ENCODE results near the gene CYP2R1. TPM values are rescaled to one million over a fixed set of nuclear protein-coding genes. Genes with fewer than 3 reads are reported as not detected.
A peak's percentile ranks its signal among the peaks of the same experiment; 100 is the strongest.

The CYP2R1 gene, protein sequence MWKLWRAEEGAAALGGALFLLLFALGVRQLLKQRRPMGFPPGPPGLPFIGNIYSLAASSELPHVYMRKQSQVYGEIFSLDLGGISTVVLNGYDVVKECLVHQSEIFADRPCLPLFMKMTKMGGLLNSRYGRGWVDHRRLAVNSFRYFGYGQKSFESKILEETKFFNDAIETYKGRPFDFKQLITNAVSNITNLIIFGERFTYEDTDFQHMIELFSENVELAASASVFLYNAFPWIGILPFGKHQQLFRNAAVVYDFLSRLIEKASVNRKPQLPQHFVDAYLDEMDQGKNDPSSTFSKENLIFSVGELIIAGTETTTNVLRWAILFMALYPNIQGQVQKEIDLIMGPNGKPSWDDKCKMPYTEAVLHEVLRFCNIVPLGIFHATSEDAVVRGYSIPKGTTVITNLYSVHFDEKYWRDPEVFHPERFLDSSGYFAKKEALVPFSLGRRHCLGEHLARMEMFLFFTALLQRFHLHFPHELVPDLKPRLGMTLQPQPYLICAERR
- total RNA-seq = 18.2 TPM
- 10 to 100 TPM; 12.9 to 20.0 (median 14.9) TPM for polyA plus RNA-seq

DNA sequence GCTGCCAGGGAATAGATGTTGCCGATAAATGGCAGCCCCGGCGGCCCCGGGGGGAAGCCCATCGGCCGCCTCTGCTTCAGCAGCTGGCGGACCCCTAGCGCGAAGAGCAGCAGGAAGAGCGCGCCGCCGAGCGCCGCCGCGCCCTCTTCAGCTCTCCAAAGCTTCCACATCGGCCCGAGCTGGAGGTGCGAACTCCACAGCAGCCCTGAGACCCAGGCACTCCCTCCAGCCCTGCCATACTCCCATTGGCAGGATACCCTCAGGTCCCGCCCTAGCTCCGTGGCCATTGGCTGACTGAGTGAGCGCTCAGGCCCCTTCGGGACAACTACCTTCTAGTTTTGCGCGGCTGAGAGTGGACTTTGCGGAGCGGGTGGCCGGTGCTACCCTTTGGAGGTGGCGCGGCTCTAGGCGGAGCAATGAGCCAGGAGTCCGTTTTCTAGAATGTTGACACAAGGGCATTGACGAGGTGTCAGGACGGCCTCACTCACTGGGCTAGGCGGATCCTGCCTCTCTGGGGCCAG, at the start of gene CYP2R1:
TSS of gene CYP2R1 (minus strand) at position 196 of the 521 bp plus-strand sequence. CDS start at position 170, 26 bp downstream.
- peak; percentile 89 to 91 for ATAC-seq (ENCODE audit: low read depth in 2 of 2)
- no peaks in the 10 kb centered on the region for H3K27me3 ChIP-seq (ENCODE audit: control insufficient read depth, insufficient read depth, low read length)
- Mint-ChIP-seq H3K9me3 (no peaks in the 10 kb centered on the region), H3K4me3 (peak within 1 kb of the TSS; percentile 91 to 96 (median 95)), H3K27ac (peak within 1 kb of the TSS; percentile 96 to 99 (median 98)), H3K27me3 (no peaks in the 10 kb centered on the region), H3K36me3 (no peaks in the 10 kb centered on the region), H3K4me1 (peaks cover 15 to 48% (median 38%) of the 10 kb centered on the region in 4 donors)
- peak within 1 kb of the TSS; percentile 85 for H3K4me3 ChIP-seq (ENCODE audit: low read depth, low read length)
- DNase-seq = peak; percentile 86 to 96 (median 90)
- peaks cover 38% of the 10 kb centered on the region for H3K4me1 ChIP-seq (ENCODE audit: control insufficient read depth, insufficient read depth, low read length, poor library complexity, severe bottlenecking)
- H3K9me3 ChIP-seq (ENCODE audit: control insufficient read depth in 2 of 2, low read length in 2 of 2) = no peaks in the 10 kb centered on the region
- H3K36me3 ChIP-seq (ENCODE audit: control insufficient read depth, insufficient read depth, low read length) = no peaks in the 10 kb centered on the region
- peak within 1 kb of the TSS; percentile 85 for H3K27ac ChIP-seq (ENCODE audit: insufficient read depth, low read length, poor library complexity, severe bottlenecking)

- no peaks in the 10 kb centered on the region for H3K4me1 ChIP-seq (ENCODE audit: control insufficient read depth, insufficient read depth, low read length, poor library complexity, severe bottlenecking)
- Mint-ChIP-seq H3K27me3 (no peaks in the 10 kb centered on the region), H3K4me3 (no peak overlapping the region), H3K36me3 (peaks cover 21% of the 10 kb centered on the region), H3K9me3 (peaks cover 0 to 4% (median 0%) of the 10 kb centered on the region in 7 donors), H3K27ac (no peak overlapping the region), H3K4me1 (peaks cover 0 to 2% (median 0%) of the 10 kb centered on the region in 4 donors)
- H3K27me3 ChIP-seq (ENCODE audit: control insufficient read depth, insufficient read depth, low read length) = no peaks in the 10 kb centered on the region
- H3K4me3 ChIP-seq (ENCODE audit: low read depth, low read length) = no peak overlapping the region
- DNase-seq = no peak
- H3K9me3 ChIP-seq (ENCODE audit: control insufficient read depth in 2 of 2, low read length in 2 of 2) = no peaks in the 10 kb centered on the region
- no peaks in the 10 kb centered on the region for H3K36me3 ChIP-seq (ENCODE audit: control insufficient read depth, insufficient read depth, low read length)
- H3K27ac ChIP-seq (ENCODE audit: insufficient read depth, low read length, poor library complexity, severe bottlenecking) = no peak overlapping the region
- no peak for ATAC-seq (ENCODE audit: low read depth in 2 of 2)
Observed at GRCh38 chr11:14938936-14939335, 46.9 kb upstream of the CYP2R1 start.

GRCh38 chr11:14934641-14935351, 42.8 kb upstream of the CYP2R1 start:
- H3K27ac Mint-ChIP-seq = no peak overlapping the region

GRCh38 chr11:14932447-14932846, 40.4 kb upstream of the CYP2R1 start:
- Mint-ChIP-seq H3K27ac (no peak overlapping the region), H3K4me3 (no peak overlapping the region), H3K4me1 (no peaks in the 10 kb centered on the region), H3K36me3 (peaks cover 12% of the 10 kb centered on the region), H3K9me3 (peaks cover 0 to 12% (median 2%) of the 10 kb centered on the region in 7 donors), H3K27me3 (peaks cover 5% of the 10 kb centered on the region)
- Histone ChIP-seq H3K27me3 (ENCODE audit: control insufficient read depth, insufficient read depth, low read length) (no peaks in the 10 kb centered on the region), H3K4me3 (ENCODE audit: low read depth, low read length) (no peak overlapping the region), H3K9me3 (ENCODE audit: control insufficient read depth in 2 of 2, low read length in 2 of 2) (no peaks in the 10 kb centered on the region), H3K4me1 (ENCODE audit: control insufficient read depth, insufficient read depth, low read length, poor library complexity, severe bottlenecking) (no peaks in the 10 kb centered on the region), H3K27ac (ENCODE audit: insufficient read depth, low read length, poor library complexity, severe bottlenecking) (no peak overlapping the region), H3K36me3 (ENCODE audit: control insufficient read depth, insufficient read depth, low read length) (no peaks in the 10 kb centered on the region)
- ATAC-seq (ENCODE audit: low read depth in 2 of 2) = no peak
- no peak for DNase-seq

More at GRCh38 chr11:14934641-14935351, 42.8 kb upstream of the CYP2R1 start:
- no peak overlapping the region for H3K4me3 Mint-ChIP-seq
- no peaks in the 10 kb centered on the region for H3K36me3 ChIP-seq (ENCODE audit: control insufficient read depth, insufficient read depth, low read length)
- DNase-seq = no peak
- no peak overlapping the region for H3K4me3 ChIP-seq (ENCODE audit: low read depth, low read length)
- peaks cover 0 to 4% (median 0%) of the 10 kb centered on the region in 7 donors for H3K9me3 Mint-ChIP-seq
- H3K9me3 ChIP-seq (ENCODE audit: control insufficient read depth in 2 of 2, low read length in 2 of 2) = no peaks in the 10 kb centered on the region
- no peaks in the 10 kb centered on the region for H3K27me3 Mint-ChIP-seq
- H3K27ac ChIP-seq (ENCODE audit: insufficient read depth, low read length, poor library complexity, severe bottlenecking) = no peak overlapping the region
- peaks cover 20% of the 10 kb centered on the region for H3K36me3 Mint-ChIP-seq
- ATAC-seq (ENCODE audit: low read depth in 2 of 2) = no peak
- H3K4me1 Mint-ChIP-seq = no peaks in the 10 kb centered on the region
- H3K4me1 ChIP-seq (ENCODE audit: control insufficient read depth, insufficient read depth, low read length, poor library complexity, severe bottlenecking) = no peaks in the 10 kb centered on the region
- no peaks in the 10 kb centered on the region for H3K27me3 ChIP-seq (ENCODE audit: control insufficient read depth, insufficient read depth, low read length)

DNA sequence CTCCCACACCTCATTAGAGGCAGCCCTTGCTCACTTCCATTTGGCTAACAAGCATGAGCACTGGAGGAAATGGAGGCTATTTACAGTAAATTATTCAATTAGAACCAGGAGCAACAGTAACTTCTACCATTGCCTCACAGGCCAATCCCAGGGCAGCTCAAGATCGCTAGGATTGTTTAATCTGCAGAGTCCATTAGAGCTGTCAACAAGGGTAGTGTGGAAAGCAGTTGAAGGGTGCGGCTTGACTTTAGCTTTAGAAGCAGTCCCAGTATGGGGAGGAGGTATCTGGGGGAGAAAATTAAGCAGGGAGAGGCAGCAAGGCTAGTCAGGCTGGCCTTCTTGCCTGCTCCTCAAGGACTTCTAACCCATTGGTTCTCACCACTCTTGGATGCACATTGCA, 38.3 kb upstream of the CYP2R1 start:
- Mint-ChIP-seq H3K4me3 (no peak overlapping the region), H3K27me3 (peaks cover 10% of the 10 kb centered on the region), H3K36me3 (peaks cover 10% of the 10 kb centered on the region), H3K4me1 (no peaks in the 10 kb centered on the region), H3K9me3 (peaks cover 0 to 12% (median 2%) of the 10 kb centered on the region in 7 donors), H3K27ac (no peak overlapping the region)
- Histone ChIP-seq H3K4me3 (ENCODE audit: low read depth, low read length) (no peak overlapping the region), H3K27ac (ENCODE audit: insufficient read depth, low read length, poor library complexity, severe bottlenecking) (no peak overlapping the region), H3K9me3 (ENCODE audit: control insufficient read depth in 2 of 2, low read length in 2 of 2) (no peaks in the 10 kb centered on the region), H3K36me3 (ENCODE audit: control insufficient read depth, insufficient read depth, low read length) (no peaks in the 10 kb centered on the region), H3K4me1 (ENCODE audit: control insufficient read depth, insufficient read depth, low read length, poor library complexity, severe bottlenecking) (no peaks in the 10 kb centered on the region), H3K27me3 (ENCODE audit: control insufficient read depth, insufficient read depth, low read length) (no peaks in the 10 kb centered on the region)
- DNase-seq = no peak
- ATAC-seq (ENCODE audit: low read depth in 2 of 2) = no peak

GRCh38 chr11:14927146-14927545, 35.1 kb upstream of the CYP2R1 start:
- H3K27me3 ChIP-seq (ENCODE audit: control insufficient read depth, insufficient read depth, low read length) = no peaks in the 10 kb centered on the region
- H3K36me3 Mint-ChIP-seq = peaks cover 12% of the 10 kb centered on the region
- H3K4me3 Mint-ChIP-seq = no peak overlapping the region
- no peaks in the 10 kb centered on the region for H3K9me3 ChIP-seq (ENCODE audit: control insufficient read depth in 2 of 2, low read length in 2 of 2)
- peaks cover 10% of the 10 kb centered on the region for H3K27me3 Mint-ChIP-seq
- no peaks in the 10 kb centered on the region for H3K4me1 Mint-ChIP-seq
- H3K4me1 ChIP-seq (ENCODE audit: control insufficient read depth, insufficient read depth, low read length, poor library complexity, severe bottlenecking) = no peaks in the 10 kb centered on the region
- H3K4me3 ChIP-seq (ENCODE audit: low read depth, low read length) = no peak overlapping the region
- no peaks in the 10 kb centered on the region for H3K36me3 ChIP-seq (ENCODE audit: control insufficient read depth, insufficient read depth, low read length)
- ATAC-seq (ENCODE audit: low read depth in 2 of 2) = no peak
- H3K27ac Mint-ChIP-seq = no peak overlapping the region
- no peak overlapping the region for H3K27ac ChIP-seq (ENCODE audit: insufficient read depth, low read length, poor library complexity, severe bottlenecking)
- peaks cover 0 to 12% (median 2%) of the 10 kb centered on the region in 7 donors for H3K9me3 Mint-ChIP-seq
- DNase-seq = no peak

- H3K4me1 ChIP-seq (ENCODE audit: control insufficient read depth, insufficient read depth, low read length, poor library complexity, severe bottlenecking) = no peaks in the 10 kb centered on the region
- H3K27ac Mint-ChIP-seq = no peak overlapping the region
- H3K27me3 Mint-ChIP-seq = peaks cover 10% of the 10 kb centered on the region
- peaks cover 10% of the 10 kb centered on the region for H3K36me3 Mint-ChIP-seq
- peaks cover 0 to 12% (median 4%) of the 10 kb centered on the region in 7 donors for H3K9me3 Mint-ChIP-seq
- H3K27ac ChIP-seq (ENCODE audit: insufficient read depth, low read length, poor library complexity, severe bottlenecking) = no peak overlapping the region
- H3K27me3 ChIP-seq (ENCODE audit: control insufficient read depth, insufficient read depth, low read length) = no peaks in the 10 kb centered on the region
- no peaks in the 10 kb centered on the region for H3K36me3 ChIP-seq (ENCODE audit: control insufficient read depth, insufficient read depth, low read length)
- H3K9me3 ChIP-seq (ENCODE audit: control insufficient read depth in 2 of 2, low read length in 2 of 2) = no peaks in the 10 kb centered on the region
- ATAC-seq (ENCODE audit: low read depth in 2 of 2) (no peak), DNase-seq (no peak)
- H3K4me3 ChIP-seq (ENCODE audit: low read depth, low read length) = no peak overlapping the region
- H3K4me3 Mint-ChIP-seq = no peak overlapping the region
- no peaks in the 10 kb centered on the region for H3K4me1 Mint-ChIP-seq
Observed at GRCh38 chr11:14924318-14924717, 32.3 kb upstream of the CYP2R1 start.

All from CD4-positive, CD25-positive, alpha-beta regulatory T cell (primary cell).